RWPE2 (cell line): Measurements from ENCODE around the gene WRAP73.

ENCODE experiments used
- ATAC-seq: fragments of 200-7000 bp; cut with Tn5 transposase; 3 replicates; pipeline ENCODE4 v1.9.1; 2021; ENCODE audit warnings: low read depth
- DNase-seq: peaks from one replicate; pipeline ENCODE4 v3.0.0-alpha.2; 2020; ENCODE audit warnings: low spot score
- H3K27ac ChIP-seq: fragments of 450-650 bp; 2 replicates; pipeline ENCODE4 v1.5.1; 2017; ENCODE audit warnings: mild to moderate bottlenecking; ENCODE audit not compliant: poor library complexity, severe bottlenecking
- H3K27me3 ChIP-seq: fragments of 250-450 bp; sonication (Bioruptor Pico); 2 replicates; pipeline ENCODE4 v1.5.1; 2021; ENCODE audit warnings: mild to moderate bottlenecking, moderate library complexity; ENCODE audit not compliant: insufficient read depth, poor library complexity, severe bottlenecking
- H3K36me3 ChIP-seq: fragments of 250-450 bp; sonication (Bioruptor Pico); 2 replicates; pipeline ENCODE4 v1.5.1; 2020; ENCODE audit warnings: low read depth, mild to moderate bottlenecking, moderate library complexity
- H3K4me1 ChIP-seq: fragments of 250-450 bp; sonication (Bioruptor Pico); 2 replicates; pipeline ENCODE4 v1.5.1; 2021; ENCODE audit warnings: mild to moderate bottlenecking, moderate library complexity; ENCODE audit not compliant: insufficient read depth, poor library complexity, severe bottlenecking
- H3K4me3 ChIP-seq: fragments of 250-450 bp; sonication (Bioruptor Pico); 2 replicates; pipeline ENCODE4 v1.5.1; 2021; ENCODE audit warnings: mild to moderate bottlenecking, moderate library complexity; ENCODE audit not compliant: severe bottlenecking
- H3K9me3 ChIP-seq: fragments of 250-450 bp; sonication (Bioruptor Pico); 2 replicates; pipeline ENCODE4 v1.5.1; 2021; ENCODE audit warnings: mild to moderate bottlenecking, moderate library complexity; ENCODE audit not compliant: severe bottlenecking
- TF ChIP-seq, protein P1 (sequence below): fragments of 450-650 bp; IDR thresholded peaks from one replicate; pipeline ENCODE4 v1.5.1; 2017; ENCODE audit warnings: mild to moderate bottlenecking, moderate library complexity; ENCODE audit not compliant: poor library complexity, severe bottlenecking

Gene WRAP73

GRCh38 chr1:3672231-3672970 is 22.5 kb upstream of the WRAP73 start:
- TF ChIP-seq, protein P1, sequence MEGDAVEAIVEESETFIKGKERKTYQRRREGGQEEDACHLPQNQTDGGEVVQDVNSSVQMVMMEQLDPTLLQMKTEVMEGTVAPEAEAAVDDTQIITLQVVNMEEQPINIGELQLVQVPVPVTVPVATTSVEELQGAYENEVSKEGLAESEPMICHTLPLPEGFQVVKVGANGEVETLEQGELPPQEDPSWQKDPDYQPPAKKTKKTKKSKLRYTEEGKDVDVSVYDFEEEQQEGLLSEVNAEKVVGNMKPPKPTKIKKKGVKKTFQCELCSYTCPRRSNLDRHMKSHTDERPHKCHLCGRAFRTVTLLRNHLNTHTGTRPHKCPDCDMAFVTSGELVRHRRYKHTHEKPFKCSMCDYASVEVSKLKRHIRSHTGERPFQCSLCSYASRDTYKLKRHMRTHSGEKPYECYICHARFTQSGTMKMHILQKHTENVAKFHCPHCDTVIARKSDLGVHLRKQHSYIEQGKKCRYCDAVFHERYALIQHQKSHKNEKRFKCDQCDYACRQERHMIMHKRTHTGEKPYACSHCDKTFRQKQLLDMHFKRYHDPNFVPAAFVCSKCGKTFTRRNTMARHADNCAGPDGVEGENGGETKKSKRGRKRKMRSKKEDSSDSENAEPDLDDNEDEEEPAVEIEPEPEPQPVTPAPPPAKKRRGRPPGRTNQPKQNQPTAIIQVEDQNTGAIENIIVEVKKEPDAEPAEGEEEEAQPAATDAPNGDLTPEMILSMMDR = no peak
- H3K4me1 ChIP-seq = peaks cover 4% of the 10 kb centered on the region
- no peaks in the 10 kb centered on the region for H3K9me3 ChIP-seq

GRCh38 chr1:3671371-3672180 is 21.7 kb upstream of the WRAP73 start:
- H3K4me1 ChIP-seq = peaks cover 4% of the 10 kb centered on the region
- no peak overlapping the region for H3K27ac ChIP-seq
- ATAC-seq = peak; percentile 14; the same call in 1 of the 3 replicates
- TF ChIP-seq, protein P1 = no peak
- H3K9me3 ChIP-seq = no peaks in the 10 kb centered on the region
- no peak overlapping the region for H3K4me3 ChIP-seq
- DNase-seq = peak; percentile 66
- H3K27me3 ChIP-seq = no peaks in the 10 kb centered on the region
- H3K36me3 ChIP-seq = no peaks in the 10 kb centered on the region

More at GRCh38 chr1:3672231-3672970, 22.5 kb upstream of the WRAP73 start:
- DNase-seq (no peak), ATAC-seq (no peak)
- Histone ChIP-seq H3K4me3 (no peak overlapping the region), H3K27me3 (no peaks in the 10 kb centered on the region), H3K27ac (no peak overlapping the region), H3K36me3 (no peaks in the 10 kb centered on the region)

DNA sequence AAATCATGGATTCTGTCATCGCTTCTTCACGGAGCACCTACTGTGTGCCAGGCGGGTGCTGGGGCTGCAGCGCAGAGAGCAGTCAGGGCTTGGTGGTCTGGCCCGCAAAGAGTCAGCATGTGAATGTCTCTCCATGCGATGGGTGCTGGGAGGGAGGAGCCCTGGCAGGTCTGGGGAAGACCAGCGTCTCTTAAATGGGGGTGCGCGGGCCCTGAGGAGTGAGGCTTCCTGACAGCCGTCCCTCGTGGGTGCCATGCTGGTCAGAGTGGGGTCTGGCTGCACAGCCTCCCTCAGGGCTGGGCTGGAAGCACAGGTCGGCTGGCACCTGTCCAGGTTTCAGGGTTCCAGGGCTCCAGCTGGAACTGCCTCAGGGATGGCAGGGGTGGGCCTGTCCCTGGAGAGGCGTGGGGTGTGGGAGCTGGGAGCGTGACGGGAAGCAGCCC is 20.9 kb upstream of the WRAP73 start:
- H3K4me1 ChIP-seq = peaks cover 4% of the 10 kb centered on the region
- no peak for ATAC-seq
- H3K36me3 ChIP-seq = no peaks in the 10 kb centered on the region
- TF ChIP-seq, protein P1 = no peak
- no peak overlapping the region for H3K4me3 ChIP-seq
- no peaks in the 10 kb centered on the region for H3K9me3 ChIP-seq
- no peak overlapping the region for H3K27ac ChIP-seq
- peak; percentile 60 for DNase-seq
- no peaks in the 10 kb centered on the region for H3K27me3 ChIP-seq

DNA sequence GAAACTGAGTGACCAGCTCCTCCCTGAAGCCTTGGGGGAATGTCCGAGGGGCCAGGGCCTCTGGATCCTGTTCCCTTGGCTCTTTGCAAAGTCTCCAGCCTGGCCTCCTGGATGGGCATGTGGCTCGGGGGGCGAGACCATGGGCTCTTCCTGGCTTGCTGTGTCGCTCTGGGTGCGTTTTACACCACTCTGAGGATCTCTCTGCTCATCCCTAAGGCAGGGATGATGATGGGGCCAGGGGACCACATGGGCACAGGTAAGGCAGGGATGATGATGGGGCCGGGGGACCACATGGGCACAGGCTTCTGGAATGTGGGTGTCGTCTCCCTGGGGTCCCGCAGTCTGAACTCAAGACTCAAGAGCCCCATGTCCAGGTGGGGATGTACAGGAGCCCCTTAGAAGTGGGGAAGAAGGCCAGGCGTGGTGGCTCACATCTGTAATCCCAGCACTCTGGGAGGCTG is 20.1 kb upstream of the WRAP73 start:
- no peak overlapping the region for H3K27ac ChIP-seq
- no peaks in the 10 kb centered on the region for H3K36me3 ChIP-seq
- no peak for ATAC-seq
- H3K4me1 ChIP-seq = peaks cover 7% of the 10 kb centered on the region
- H3K27me3 ChIP-seq = no peaks in the 10 kb centered on the region
- TF ChIP-seq, protein P1 = no peak
- H3K9me3 ChIP-seq = no peaks in the 10 kb centered on the region
- H3K4me3 ChIP-seq = no peak overlapping the region
- no peak for DNase-seq
